IPS-20b (cell line): ENCODE measurements around the gene CAPN1.

Experiments
- H3K27ac ChIP-seq: one replicate; pipeline ENCODE4 v1.5.1; 2013; ENCODE audit warnings: low read length
- H3K27me3 ChIP-seq: 2 replicates; pipeline ENCODE4 v1.6.1; 2013; ENCODE audit warnings: mild to moderate bottlenecking, low read length, inconsistent platforms; ENCODE audit not compliant: insufficient read depth
- H3K36me3 ChIP-seq: 2 replicates; pipeline ENCODE4 v1.6.1; 2013; ENCODE audit warnings: low read depth, mild to moderate bottlenecking, inconsistent platforms, low read length, moderate library complexity; ENCODE audit not compliant: insufficient read depth
- H3K4me1 ChIP-seq: 2 replicates; pipeline ENCODE4 v1.6.1; 2013; ENCODE audit warnings: mild to moderate bottlenecking, control low read depth, inconsistent platforms, low read length, moderate library complexity; ENCODE audit not compliant: insufficient read depth
- H3K4me3 ChIP-seq: 2 replicates; pipeline ENCODE4 v1.5.1; 2013; ENCODE audit warnings: mild to moderate bottlenecking, low read length, inconsistent platforms
- H3K9ac ChIP-seq: 2 replicates; pipeline ENCODE4 v1.6.1; 2013; ENCODE audit warnings: low read depth, mild to moderate bottlenecking, inconsistent platforms, low read length, moderate library complexity
- H3K9me3 ChIP-seq: 2 replicates; pipeline ENCODE4 v1.6.1; 2013; ENCODE audit warnings: mild to moderate bottlenecking, low read depth, low read length, inconsistent platforms; ENCODE audit not compliant: insufficient read depth

Gene CAPN1

DNA sequence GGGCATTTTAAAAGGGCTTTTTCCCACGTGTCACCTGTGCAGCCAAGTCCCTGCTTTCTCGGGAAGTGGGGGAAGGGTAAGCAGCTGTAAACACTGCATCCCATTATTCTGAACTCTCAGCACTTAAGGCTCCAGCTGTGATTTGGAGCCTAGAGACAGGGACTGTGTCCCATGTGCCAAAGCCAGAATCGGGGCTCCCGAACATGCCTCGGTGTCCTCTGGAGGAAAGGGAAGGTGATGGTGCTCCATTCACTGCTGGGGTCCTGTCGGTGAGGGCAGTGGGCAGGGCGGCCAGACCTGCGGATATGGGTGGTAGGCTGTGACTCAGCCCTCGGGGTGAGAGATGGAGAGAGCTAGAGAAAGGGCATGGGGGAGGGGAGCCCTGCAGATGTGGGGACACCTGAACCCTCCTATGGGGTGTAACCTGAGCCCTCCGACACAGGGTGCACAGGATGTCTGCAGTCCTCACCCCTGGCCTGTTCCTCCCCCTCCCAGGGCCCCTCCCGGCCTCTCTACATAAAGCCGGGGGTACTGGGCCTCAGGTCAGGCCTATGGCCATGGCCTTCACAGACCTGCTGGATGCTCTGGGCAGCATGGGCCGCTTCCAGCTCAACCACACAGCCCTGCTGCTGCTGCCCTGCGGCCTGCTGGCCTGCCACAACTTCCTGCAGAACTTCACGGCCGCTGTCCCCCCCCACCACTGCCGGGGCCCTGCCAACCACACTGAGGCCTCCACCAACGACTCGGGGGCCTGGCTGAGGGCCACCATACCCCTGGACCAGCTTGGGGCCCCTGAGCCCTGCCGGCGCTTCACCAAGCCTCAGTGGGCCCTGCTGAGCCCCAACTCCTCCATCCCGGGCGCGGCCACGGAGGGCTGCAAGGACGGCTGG lies 31.8 kb downstream of the CAPN1 start:
- Histone ChIP-seq H3K27me3 (no peaks in the 10 kb centered on the region), H3K9me3 (no peaks in the 10 kb centered on the region), H3K4me3 (peak overlapping the region; percentile 53; the same call in 1 of the 2 replicates), H3K36me3 (peaks cover 31% of the 10 kb centered on the region), H3K9ac (peak overlapping the region; percentile 70), H3K4me1 (peaks cover 22% of the 10 kb centered on the region; the same call in 1 of the 2 replicates), H3K27ac (peak overlapping the region; percentile 99)

DNA sequence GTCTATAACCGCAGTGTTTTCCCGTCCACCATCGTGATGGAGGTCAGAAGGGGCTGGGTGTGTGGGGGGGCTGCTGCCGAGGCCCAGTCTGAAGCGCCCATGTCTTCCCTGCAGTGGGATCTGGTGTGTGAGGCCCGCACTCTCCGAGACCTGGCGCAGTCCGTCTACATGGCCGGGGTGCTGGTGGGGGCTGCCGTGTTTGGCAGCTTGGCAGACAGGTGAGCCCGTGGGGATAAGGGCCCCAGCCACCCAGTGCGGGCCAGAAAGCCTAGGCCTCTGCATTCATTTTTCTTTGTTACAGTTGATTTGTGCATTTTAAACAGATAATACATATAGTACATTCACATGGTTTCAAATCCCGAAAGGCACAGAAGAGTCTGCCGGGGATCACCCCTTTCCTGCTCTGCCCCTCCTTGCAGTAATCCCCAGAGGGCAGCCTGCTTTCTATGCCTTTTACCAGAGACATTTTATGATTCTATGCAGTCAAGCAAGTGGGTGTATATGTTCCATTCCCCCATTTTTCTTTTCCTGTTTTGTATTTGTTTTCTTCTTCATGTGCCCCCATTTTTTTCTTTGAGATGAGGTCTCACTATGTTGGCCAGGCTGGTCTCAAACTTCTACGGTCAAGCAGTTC lies 32.6 kb downstream of the CAPN1 start:
- Histone ChIP-seq H3K36me3 (peaks cover 23% of the 10 kb centered on the region), H3K9me3 (no peaks in the 10 kb centered on the region), H3K27ac (peak overlapping the region; percentile 99), H3K4me1 (peaks cover 22% of the 10 kb centered on the region; the same call in 1 of the 2 replicates), H3K27me3 (no peaks in the 10 kb centered on the region), H3K9ac (peak overlapping the region; percentile 70; the same call in 1 of the 2 replicates), H3K4me3 (peak overlapping the region; percentile 46; the same call in 1 of the 2 replicates)

DNA sequence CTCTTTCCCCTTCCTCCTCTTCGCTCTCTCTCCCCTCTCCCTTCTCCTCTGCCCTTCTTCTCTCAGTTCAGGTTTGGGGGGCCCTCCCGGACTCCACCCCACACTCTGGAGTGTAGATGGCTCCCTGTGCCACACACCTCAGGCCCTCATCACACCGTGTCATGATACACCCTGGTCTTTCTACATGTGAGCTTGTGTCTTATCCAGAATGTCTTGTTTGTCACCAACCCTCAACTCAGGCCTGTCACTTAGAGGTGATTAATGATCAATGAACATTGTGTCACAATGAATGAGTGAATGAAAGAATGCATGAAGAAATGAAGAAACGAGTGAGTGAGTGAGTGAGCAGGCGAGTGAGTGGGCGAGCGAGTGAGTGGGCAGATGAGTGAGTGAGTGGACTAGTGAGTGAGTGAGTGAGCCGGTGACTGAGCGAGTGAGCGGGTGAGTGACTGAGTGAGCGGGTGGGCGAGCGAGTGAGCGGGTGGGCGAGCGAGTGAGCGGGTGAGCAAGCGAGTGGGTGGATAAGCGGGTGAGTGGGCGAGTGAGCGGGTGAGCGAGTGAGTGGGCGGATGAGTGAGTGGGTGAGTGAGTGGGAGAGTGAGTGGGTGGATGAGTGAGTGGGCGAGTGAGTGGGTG lies 33.8 kb downstream of the CAPN1 start:
- H3K4me1 ChIP-seq: peaks cover 22% of the 10 kb centered on the region; the same call in 1 of the 2 replicates
- no peak overlapping the region for H3K27ac ChIP-seq
- no peak overlapping the region for H3K9ac ChIP-seq
- H3K27me3 ChIP-seq: no peaks in the 10 kb centered on the region
- no peaks in the 10 kb centered on the region for H3K9me3 ChIP-seq
- peaks cover 11% of the 10 kb centered on the region for H3K36me3 ChIP-seq
- peak overlapping the region; percentile 7; the same call in 1 of the 2 replicates for H3K4me3 ChIP-seq

DNA sequence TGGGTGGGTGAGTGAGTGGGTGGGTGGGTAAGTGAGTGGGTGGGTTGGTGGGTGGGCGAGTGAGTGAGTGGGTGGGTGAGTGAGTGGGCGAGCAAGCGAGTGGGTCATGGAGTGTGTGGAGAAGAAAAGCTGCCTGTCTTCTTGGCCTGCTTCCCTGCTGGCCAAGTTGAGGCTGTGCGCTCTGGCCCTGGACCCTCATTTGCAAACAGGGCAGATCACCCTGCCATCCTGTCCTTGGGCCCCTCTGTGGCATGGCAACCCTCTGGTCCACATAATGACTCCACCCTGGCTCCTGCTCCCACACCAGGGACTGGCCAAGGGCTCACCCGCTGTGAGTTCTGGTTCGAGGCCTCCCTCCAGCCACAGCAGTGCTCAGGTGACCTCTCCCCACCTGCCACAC lies 35.1 kb downstream of the CAPN1 start:
- Histone ChIP-seq H3K4me1 (peaks cover 21% of the 10 kb centered on the region; the same call in 1 of the 2 replicates), H3K36me3 (no peaks in the 10 kb centered on the region; the same call in 1 of the 2 replicates)

DNA sequence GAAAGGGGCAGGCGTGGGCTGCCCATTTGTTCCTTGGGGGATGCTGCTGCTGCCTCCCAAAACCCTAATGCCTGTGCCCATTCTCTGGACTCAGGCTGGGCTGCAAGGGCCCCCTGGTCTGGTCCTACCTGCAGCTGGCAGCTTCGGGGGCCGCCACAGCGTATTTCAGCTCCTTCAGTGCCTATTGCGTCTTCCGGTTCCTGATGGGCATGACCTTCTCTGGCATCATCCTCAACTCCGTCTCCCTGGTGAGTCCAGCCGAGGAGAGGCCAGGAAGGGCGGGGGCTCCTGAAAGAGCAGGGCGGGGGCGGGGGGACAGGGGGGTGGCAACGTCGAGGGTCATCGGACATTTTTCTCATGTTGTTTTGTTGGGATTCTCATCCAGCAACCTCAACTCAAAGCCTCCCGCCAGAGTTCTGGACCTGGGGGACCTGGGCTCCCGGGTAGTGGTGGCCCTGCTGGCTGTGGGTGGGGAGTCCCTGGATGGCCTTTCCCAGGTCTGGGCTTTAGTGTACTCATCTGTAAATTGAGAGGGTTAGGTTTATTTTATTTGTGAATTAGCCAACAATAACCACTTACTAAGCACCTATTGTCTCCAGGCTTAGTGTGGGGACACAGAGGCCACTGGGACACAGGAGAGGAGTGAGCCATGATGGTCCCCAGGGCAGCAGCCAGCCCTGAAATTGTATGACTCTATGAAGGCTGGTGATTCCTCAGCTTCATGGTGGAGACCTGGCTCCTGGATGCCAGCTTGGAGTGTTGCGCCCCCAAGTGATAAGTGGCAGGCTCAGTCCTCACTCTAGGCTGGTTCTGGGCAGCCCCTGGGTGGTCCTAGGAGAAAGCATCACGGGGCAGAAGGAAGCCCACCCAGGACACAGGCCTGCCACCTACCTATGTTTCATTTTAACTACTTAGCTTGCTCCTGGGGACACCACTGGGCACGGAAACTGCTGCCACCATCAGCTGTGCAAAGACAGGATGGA lies 36.0 kb downstream of the CAPN1 start:
- Histone ChIP-seq H3K4me1 (peaks cover 12% of the 10 kb centered on the region; the same call in 1 of the 2 replicates), H3K27me3 (no peaks in the 10 kb centered on the region), H3K9me3 (no peaks in the 10 kb centered on the region), H3K36me3 (no peaks in the 10 kb centered on the region), H3K27ac (no peak overlapping the region), H3K9ac (no peak overlapping the region), H3K4me3 (no peak overlapping the region)

More for the DNA sequence above, 35.1 kb downstream of the CAPN1 start:
- Histone ChIP-seq H3K27me3 (no peaks in the 10 kb centered on the region), H3K9me3 (no peaks in the 10 kb centered on the region), H3K9ac (no peak overlapping the region), H3K27ac (no peak overlapping the region), H3K4me3 (no peak overlapping the region)

DNA sequence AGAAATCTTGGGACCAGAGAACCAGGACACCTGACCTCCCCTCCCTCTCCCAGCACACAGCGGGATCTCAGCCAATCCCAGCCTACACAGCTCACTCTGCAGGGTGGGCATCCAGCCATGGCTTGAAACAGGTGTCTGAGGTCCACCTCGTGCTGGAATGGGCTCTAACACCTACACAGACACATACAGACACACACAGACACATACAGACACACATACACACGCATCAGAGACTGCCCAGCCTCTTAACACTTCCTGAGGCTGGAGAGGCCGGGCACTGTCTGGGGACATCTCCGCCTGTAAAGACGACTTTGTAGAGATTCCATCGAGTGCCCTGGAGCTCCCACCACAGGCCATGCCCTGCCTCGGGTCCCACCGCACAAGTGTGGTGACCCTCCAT lies 36.7 kb downstream of the CAPN1 start:
- no peak overlapping the region for H3K27ac ChIP-seq
- H3K9ac ChIP-seq: no peak overlapping the region
- H3K9me3 ChIP-seq: no peaks in the 10 kb centered on the region
- H3K36me3 ChIP-seq: no peaks in the 10 kb centered on the region
- no peaks in the 10 kb centered on the region for H3K27me3 ChIP-seq
- H3K4me1 ChIP-seq: peaks cover 6% of the 10 kb centered on the region; the same call in 1 of the 2 replicates
- no peak overlapping the region for H3K4me3 ChIP-seq

DNA sequence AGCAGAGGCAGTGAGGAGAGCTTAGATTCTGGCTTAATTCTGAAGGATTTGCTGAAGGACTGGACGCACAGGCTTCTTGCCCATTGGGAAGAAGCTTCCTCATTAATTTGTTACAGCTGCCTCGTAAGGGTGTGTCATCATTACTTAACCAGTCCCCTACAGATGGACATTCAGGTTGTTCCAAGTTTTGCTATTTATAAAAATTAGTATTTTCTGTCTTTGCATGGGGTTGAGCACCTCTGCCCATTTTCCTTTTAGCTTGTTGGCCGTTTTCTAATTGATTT lies 38.1 kb downstream of the CAPN1 start:
- Histone ChIP-seq H3K4me3 (no peak overlapping the region), H3K9me3 (no peaks in the 10 kb centered on the region), H3K9ac (no peak overlapping the region), H3K4me1 (peaks cover 3% of the 10 kb centered on the region), H3K36me3 (no peaks in the 10 kb centered on the region), H3K27ac (no peak overlapping the region), H3K27me3 (no peaks in the 10 kb centered on the region)

DNA sequence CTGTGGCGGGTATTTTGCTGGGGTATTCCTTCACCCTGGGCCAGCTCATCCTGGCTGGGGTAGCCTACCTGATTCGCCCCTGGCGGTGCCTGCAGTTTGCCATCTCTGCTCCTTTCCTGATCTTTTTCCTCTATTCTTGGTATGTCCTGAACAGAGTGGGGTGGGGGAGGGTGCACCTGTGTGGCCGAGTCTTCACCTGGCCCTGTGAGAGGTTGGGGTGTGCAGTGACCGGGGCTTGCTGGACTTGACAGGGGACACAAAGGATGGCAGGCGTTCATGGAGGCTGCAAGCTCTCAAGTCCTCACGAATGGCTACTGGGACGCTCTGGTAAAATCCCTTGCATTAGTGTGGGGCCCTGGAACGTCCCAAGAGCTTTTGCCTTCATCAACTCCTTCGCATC lies 39.3 kb downstream of the CAPN1 start:
- no peaks in the 10 kb centered on the region for H3K9me3 ChIP-seq
- peaks cover 2% of the 10 kb centered on the region; the same call in 1 of the 2 replicates for H3K27me3 ChIP-seq
- no peaks in the 10 kb centered on the region for H3K36me3 ChIP-seq
- H3K4me3 ChIP-seq: no peak overlapping the region
- H3K9ac ChIP-seq: no peak overlapping the region
- H3K27ac ChIP-seq: no peak overlapping the region
- peaks cover 7% of the 10 kb centered on the region for H3K4me1 ChIP-seq

DNA sequence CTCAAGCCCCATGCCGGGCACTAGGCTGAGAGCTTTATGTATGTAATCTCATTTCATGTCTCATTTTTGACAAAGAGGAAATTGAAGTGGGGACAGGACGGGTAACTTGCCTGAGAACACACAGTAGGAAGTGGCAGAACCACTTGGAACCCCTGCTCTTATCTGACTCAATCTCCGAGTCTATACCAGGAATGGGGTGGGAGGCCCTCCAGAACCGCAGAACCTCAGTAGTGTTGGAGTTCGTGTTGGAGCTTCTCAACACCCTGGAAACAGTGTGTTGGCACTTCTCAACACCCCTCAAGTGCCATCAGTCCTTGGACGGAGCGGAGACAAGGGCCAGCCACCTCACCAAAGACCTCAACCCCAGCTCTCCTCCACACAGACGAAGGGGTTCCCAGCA lies 41.3 kb downstream of the CAPN1 start:
- Histone ChIP-seq H3K4me1 (peaks cover 7% of the 10 kb centered on the region), H3K27ac (no peak overlapping the region), H3K27me3 (peaks cover 9% of the 10 kb centered on the region), H3K9me3 (no peaks in the 10 kb centered on the region), H3K36me3 (no peaks in the 10 kb centered on the region; the same call in 1 of the 2 replicates), H3K4me3 (no peak overlapping the region), H3K9ac (no peak overlapping the region)

DNA sequence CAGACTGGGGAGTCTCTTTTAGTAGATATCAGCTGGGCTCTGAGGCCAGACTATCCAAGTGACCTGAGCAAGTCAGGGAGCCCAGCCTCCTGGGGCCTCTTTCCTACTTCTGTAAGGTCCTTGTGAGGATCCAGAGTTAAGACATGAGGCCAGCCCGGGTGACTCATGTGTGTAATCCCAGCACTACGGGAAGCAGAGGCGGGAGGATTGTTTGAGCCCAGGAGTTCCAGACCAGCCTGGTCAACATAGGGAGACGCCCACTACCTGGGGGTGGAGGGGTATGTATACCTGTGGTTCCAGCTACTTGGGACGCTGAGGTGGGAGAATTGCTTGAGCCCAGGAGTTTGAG lies 43.2 kb downstream of the CAPN1 start:
- Histone ChIP-seq H3K9me3 (no peaks in the 10 kb centered on the region), H3K4me3 (peak overlapping the region; percentile 78), H3K36me3 (peaks cover 4% of the 10 kb centered on the region; the same call in 1 of the 2 replicates), H3K27me3 (peaks cover 9% of the 10 kb centered on the region), H3K9ac (peak overlapping the region; percentile 79; the same call in 1 of the 2 replicates), H3K4me1 (peaks cover 7% of the 10 kb centered on the region), H3K27ac (no peak overlapping the region)
